Suprapubic skin (tissue), 4 donors: Measurements from ENCODE around the gene MKX. TPM values are rescaled to one million over a fixed set of nuclear protein-coding genes. Genes with fewer than 3 reads are reported as not detected.

Experiments
- DNase-seq, 2 donors: peaks; one replicate each; pipeline ENCODE4 v3.0.0-alpha.2; 2019; ENCODE audit warnings: low spot score in 2 of 2
- H3K27ac ChIP-seq: fragments of 200-600 bp; sonication (generic); one replicate; pipeline ENCODE4 v1.5.1; 2019
- H3K27me3 ChIP-seq: fragments of 200-600 bp; sonication (generic); one replicate; pipeline ENCODE4 v1.5.1; 2019
- H3K36me3 ChIP-seq: fragments of 200-600 bp; sonication (generic); one replicate; pipeline ENCODE4 v1.5.1; 2019
- H3K4me1 ChIP-seq: fragments of 200-600 bp; sonication (generic); one replicate; pipeline ENCODE4 v1.5.1; 2019
- H3K4me3 ChIP-seq: fragments of 200-600 bp; sonication (generic); one replicate; pipeline ENCODE4 v1.5.1; 2019; ENCODE audit warnings: mild to moderate bottlenecking
- H3K9me3 ChIP-seq: fragments of 200-600 bp; sonication (generic); one replicate; pipeline ENCODE4 v1.5.1; 2019
- CTCF ChIP-seq, 2 donors: fragments of 200-600 bp in 1 of 2; fragments of 450-650 bp in 1 of 2; sonication (generic) in 1 of 2; IDR thresholded peaks; one replicate each; pipeline ENCODE4 v1.5.1; 2016 to 2019; ENCODE audit warnings: antibody characterized with exemption in 2 of 2, mild to moderate bottlenecking in 1 of 2, moderate library complexity in 1 of 2
- EP300 ChIP-seq: sonication (generic); formaldehyde crosslinking; IDR thresholded peaks from one replicate; pipeline ENCODE4 v1.6.1; 2017; ENCODE audit warnings: antibody characterized with exemption
- POLR2A ChIP-seq, 2 donors: fragments of 450-650 bp; IDR thresholded peaks; one replicate each; pipeline ENCODE4 v1.6.1; 2017; ENCODE audit warnings: antibody characterized with exemption in 2 of 2, mild to moderate bottlenecking in 2 of 2, moderate library complexity in 2 of 2
- POLR2AphosphoS5 ChIP-seq, 3 donors: sonication (generic); formaldehyde crosslinking; IDR thresholded peaks; one replicate each; pipeline ENCODE4 v1.6.1; 2017; ENCODE audit warnings: antibody characterized with exemption in 3 of 3
- WGBS: methylation state at CpG from one replicate; pipeline ENCODE4 v1.1.5; 2018; 5-methylcytosine and 5-hydroxymethylcytosine counted together
- total RNA-seq, 4 donors: library from RNA; depleted of rRNA; stranded (reverse); fragments of >200 nt; gene quantifications; one replicate each; pipeline ENCODE4 v1.1.0, GENCODE V29; 2016

The MKX gene
- total RNA-seq, 4 donors from 2014 or later: 0.25 to 0.68 (median 0.55) TPM

- H3K9me3 ChIP-seq: no peaks in the 10 kb centered on the region
- H3K36me3 ChIP-seq: no peaks in the 10 kb centered on the region
- TF ChIP-seq EP300: no peak
- no peak for DNase-seq
- no peak overlapping the region for H3K27ac ChIP-seq
- 65% methylated on average over 6 of the region's 6 CpGs for WGBS
- peaks cover 2% of the 10 kb centered on the region for H3K4me1 ChIP-seq
- no peak overlapping the region for H3K4me3 ChIP-seq
- no peaks in the 10 kb centered on the region for H3K27me3 ChIP-seq
These were observed 67.5 kb downstream of the MKX start for GRCh38 chr10:27678166-27678565.

GRCh38 chr10:27673065-27673464, 72.6 kb downstream of the MKX start:
- Histone ChIP-seq H3K4me1 (no peaks in the 10 kb centered on the region), H3K36me3 (no peaks in the 10 kb centered on the region), H3K27me3 (no peaks in the 10 kb centered on the region), H3K27ac (no peak overlapping the region), H3K4me3 (no peak overlapping the region), H3K9me3 (no peaks in the 10 kb centered on the region)
- no peak for TF ChIP-seq CTCF (IDR thresholded peaks at IDR 0.05)
- TF ChIP-seq EP300: no peak
- no peak for TF ChIP-seq POLR2A (IDR thresholded peaks at IDR 0.05)
- TF ChIP-seq POLR2AphosphoS5 (IDR thresholded peaks at IDR 0.05): no peak
- DNase-seq: no peak

- Histone ChIP-seq H3K9me3 (no peaks in the 10 kb centered on the region), H3K36me3 (no peaks in the 10 kb centered on the region), H3K4me3 (no peak overlapping the region), H3K27ac (no peak overlapping the region), H3K4me1 (no peaks in the 10 kb centered on the region), H3K27me3 (no peaks in the 10 kb centered on the region)
- 89% methylated on average over 4 of the region's 4 CpGs for WGBS
- TF ChIP-seq CTCF (IDR thresholded peaks at IDR 0.05): no peak
- TF ChIP-seq EP300: no peak
- TF ChIP-seq POLR2AphosphoS5 (IDR thresholded peaks at IDR 0.05): no peak
- no peak for TF ChIP-seq POLR2A (IDR thresholded peaks at IDR 0.05)
- no peak for DNase-seq
These were observed 73.8 kb downstream of the MKX start for GRCh38 chr10:27671821-27672220.

- H3K4me1 ChIP-seq: no peaks in the 10 kb centered on the region
- no peak for DNase-seq
- TF ChIP-seq EP300 (no peak), CTCF (IDR thresholded peaks at IDR 0.05) (no peak), POLR2AphosphoS5 (IDR thresholded peaks at IDR 0.05) (no peak), POLR2A (IDR thresholded peaks at IDR 0.05) (no peak)
- 79% methylated on average over 5 of the region's 5 CpGs for WGBS
- no peak overlapping the region for H3K4me3 ChIP-seq
- no peaks in the 10 kb centered on the region for H3K9me3 ChIP-seq
- no peaks in the 10 kb centered on the region for H3K36me3 ChIP-seq
- H3K27me3 ChIP-seq: no peaks in the 10 kb centered on the region
- H3K27ac ChIP-seq: no peak overlapping the region
These were observed 81.2 kb downstream of the MKX start for GRCh38 chr10:27664461-27664860.

GRCh38 chr10:27663621-27664020, 82.0 kb downstream of the MKX start:
- Histone ChIP-seq H3K36me3 (no peaks in the 10 kb centered on the region), H3K9me3 (no peaks in the 10 kb centered on the region), H3K27me3 (no peaks in the 10 kb centered on the region), H3K4me3 (no peak overlapping the region), H3K4me1 (no peaks in the 10 kb centered on the region), H3K27ac (no peak overlapping the region)
- TF ChIP-seq CTCF (IDR thresholded peaks at IDR 0.05) (no peak), EP300 (no peak), POLR2A (IDR thresholded peaks at IDR 0.05) (no peak), POLR2AphosphoS5 (IDR thresholded peaks at IDR 0.05) (no peak)
- DNase-seq: no peak

- H3K4me1 ChIP-seq: no peaks in the 10 kb centered on the region
- WGBS: 80% methylated on average over 3 of the region's 3 CpGs
These were observed 83.9 kb downstream of the MKX start for GRCh38 chr10:27661514-27662286.

More at GRCh38 chr10:27661514-27662286, 83.9 kb downstream of the MKX start:
- no peak overlapping the region for H3K4me3 ChIP-seq
- no peaks in the 10 kb centered on the region for H3K36me3 ChIP-seq
- H3K9me3 ChIP-seq: no peaks in the 10 kb centered on the region
- TF ChIP-seq CTCF (IDR thresholded peaks at IDR 0.05) (no peak), POLR2AphosphoS5 (IDR thresholded peaks at IDR 0.05) (no peak), EP300 (no peak), POLR2A (IDR thresholded peaks at IDR 0.05) (no peak)
- no peak for DNase-seq
- H3K27ac ChIP-seq: no peak overlapping the region
- H3K27me3 ChIP-seq: no peaks in the 10 kb centered on the region
